Loucy (cell line): ENCODE results near the gene JTB.

Experiments used
- H2AFZ ChIP-seq: fragments of 200-600 bp; sonication (generic); 2 replicates; pipeline ENCODE4 v1.6.0; 2016; ENCODE audit warnings: antibody characterized with exemption, mild to moderate bottlenecking, low read length, moderate library complexity
- H3F3A ChIP-seq: fragments of 200-600 bp; 2 replicates; pipeline ENCODE4 v1.6.0; 2016; ENCODE audit warnings: antibody characterized with exemption, low read depth, mild to moderate bottlenecking
- H3K27me3 ChIP-seq: fragments of 200-600 bp; sonication (generic); 2 replicates; pipeline ENCODE4 v1.6.1; 2014; ENCODE audit warnings: low read length, mild to moderate bottlenecking; ENCODE audit not compliant: insufficient read depth, poor library complexity, severe bottlenecking
- H3K36me3 ChIP-seq: fragments of 200-600 bp; sonication (generic); 2 replicates; pipeline ENCODE4 v1.6.1; 2016; ENCODE audit warnings: low read length; ENCODE audit not compliant: insufficient read depth
- H3K4me1 ChIP-seq: fragments of 200-600 bp; sonication (generic); 2 replicates; pipeline ENCODE4 v1.5.1; 2014; ENCODE audit warnings: low read length, mild to moderate bottlenecking; ENCODE audit not compliant: insufficient read depth, poor library complexity, severe bottlenecking
- H3K4me2 ChIP-seq: fragments of 200-600 bp; sonication (generic); 2 replicates; pipeline ENCODE4 v1.6.0; 2014; ENCODE audit warnings: antibody characterized with exemption, low read length, low read depth, mild to moderate bottlenecking; ENCODE audit not compliant: poor library complexity, severe bottlenecking
- H3K4me3 ChIP-seq: fragments of 200-600 bp; sonication (generic); 2 replicates; pipeline ENCODE4 v1.5.1; 2014; ENCODE audit warnings: low read length, mild to moderate bottlenecking, mixed read lengths; ENCODE audit not compliant: poor library complexity, severe bottlenecking
- H3K79me2 ChIP-seq: fragments of 200-600 bp; sonication (generic); 2 replicates; pipeline ENCODE4 v1.6.1; 2014; ENCODE audit warnings: low read length; ENCODE audit not compliant: insufficient read depth
- H3K9ac ChIP-seq: fragments of 200-600 bp; sonication (generic); 2 replicates; pipeline ENCODE4 v1.6.0; 2014; ENCODE audit warnings: mild to moderate bottlenecking, low read depth, low read length, moderate library complexity; ENCODE audit not compliant: poor library complexity, severe bottlenecking
- H3K9me2 ChIP-seq: fragments of 200-600 bp; sonication (generic); replicated peaks from 2 replicates; pipeline ENCODE4 v1.6.1; 2016; ENCODE audit warnings: low read depth, low read length, mixed read lengths
- H3K9me3 ChIP-seq: fragments of 200-600 bp; sonication (generic); 2 replicates; pipeline ENCODE4 v1.6.1; 2014; ENCODE audit warnings: mild to moderate bottlenecking, antibody characterized with exemption, low read length, low read depth; ENCODE audit not compliant: insufficient read depth
- H4K20me1 ChIP-seq: fragments of 200-600 bp; sonication (generic); 2 replicates; pipeline ENCODE4 v1.6.0; 2014; ENCODE audit warnings: antibody characterized with exemption, low read length, mild to moderate bottlenecking; ENCODE audit not compliant: insufficient read depth, poor library complexity, severe bottlenecking
- EZH2phosphoT487 ChIP-seq: fragments of 200-600 bp; IDR thresholded peaks from 2 replicates; pipeline ENCODE4 v1.6.1; 2018; ENCODE audit warnings: antibody characterized with exemption, mild to moderate bottlenecking, moderate library complexity, borderline replicate concordance
- TF ChIP-seq, protein P1 (sequence below): fragments of 200-600 bp; sonication (generic); conservative IDR thresholded peaks from 2 replicates; pipeline ENCODE4 v1.5.1; 2014; ENCODE audit warnings: mild to moderate bottlenecking, antibody characterized with exemption, low read length

The JTB gene

DNA sequence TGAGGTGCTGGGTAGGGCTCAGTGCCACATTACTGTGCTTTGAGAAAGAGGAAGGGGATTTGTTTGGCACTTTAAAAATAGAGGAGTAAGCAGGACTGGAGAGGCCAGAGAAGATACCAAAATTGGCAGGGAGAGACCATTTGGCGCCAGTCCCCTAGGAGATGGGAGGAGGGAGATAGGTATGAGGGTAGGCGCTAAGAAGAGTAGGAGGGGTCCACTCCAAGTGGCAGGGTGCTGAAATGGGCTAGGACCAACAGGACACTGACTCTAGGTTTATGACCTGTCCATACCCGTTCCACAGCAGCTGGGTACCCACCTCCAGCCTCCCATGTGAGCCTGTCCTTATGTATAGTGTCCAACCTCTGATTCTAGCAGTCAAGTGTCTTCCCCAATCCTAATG lies 18.0 kb downstream of the JTB start:
- H2AFZ ChIP-seq, result no peak overlapping the region
- peaks cover 35% of the 10 kb centered on the region for H4K20me1 ChIP-seq
- H3K9me3 ChIP-seq, result no peaks in the 10 kb centered on the region
- H3K27me3 ChIP-seq, result no peaks in the 10 kb centered on the region
- H3K79me2 ChIP-seq, result peaks cover 64% of the 10 kb centered on the region
- no peaks in the 10 kb centered on the region for H3K9me2 ChIP-seq
- H3K36me3 ChIP-seq, result no peaks in the 10 kb centered on the region; the same call in 1 of the 2 replicates
- peak overlapping the region; percentile 43 for H3K9ac ChIP-seq
- H3K4me2 ChIP-seq, result peak overlapping the region; percentile 51
- no peaks in the 10 kb centered on the region for H3F3A ChIP-seq
- no peak overlapping the region for H3K4me3 ChIP-seq
- TF ChIP-seq EZH2phosphoT487, result no peak
- TF ChIP-seq, protein P1, sequence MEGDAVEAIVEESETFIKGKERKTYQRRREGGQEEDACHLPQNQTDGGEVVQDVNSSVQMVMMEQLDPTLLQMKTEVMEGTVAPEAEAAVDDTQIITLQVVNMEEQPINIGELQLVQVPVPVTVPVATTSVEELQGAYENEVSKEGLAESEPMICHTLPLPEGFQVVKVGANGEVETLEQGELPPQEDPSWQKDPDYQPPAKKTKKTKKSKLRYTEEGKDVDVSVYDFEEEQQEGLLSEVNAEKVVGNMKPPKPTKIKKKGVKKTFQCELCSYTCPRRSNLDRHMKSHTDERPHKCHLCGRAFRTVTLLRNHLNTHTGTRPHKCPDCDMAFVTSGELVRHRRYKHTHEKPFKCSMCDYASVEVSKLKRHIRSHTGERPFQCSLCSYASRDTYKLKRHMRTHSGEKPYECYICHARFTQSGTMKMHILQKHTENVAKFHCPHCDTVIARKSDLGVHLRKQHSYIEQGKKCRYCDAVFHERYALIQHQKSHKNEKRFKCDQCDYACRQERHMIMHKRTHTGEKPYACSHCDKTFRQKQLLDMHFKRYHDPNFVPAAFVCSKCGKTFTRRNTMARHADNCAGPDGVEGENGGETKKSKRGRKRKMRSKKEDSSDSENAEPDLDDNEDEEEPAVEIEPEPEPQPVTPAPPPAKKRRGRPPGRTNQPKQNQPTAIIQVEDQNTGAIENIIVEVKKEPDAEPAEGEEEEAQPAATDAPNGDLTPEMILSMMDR, result no peak
- peaks cover 59% of the 10 kb centered on the region for H3K4me1 ChIP-seq

DNA sequence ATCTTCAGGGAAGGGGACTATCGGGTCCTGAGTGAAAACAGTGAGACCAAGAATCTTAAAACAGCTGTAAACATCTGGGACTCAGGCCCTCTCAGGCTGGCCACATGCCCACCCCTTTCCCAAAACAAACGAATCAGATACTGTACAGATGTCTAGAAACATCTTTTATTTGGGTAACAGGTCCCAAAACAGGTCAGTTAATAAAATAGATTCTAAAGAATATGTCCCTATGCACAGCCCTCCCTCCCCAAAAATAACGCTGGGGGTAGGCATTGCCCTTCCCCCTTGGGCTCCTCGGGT lies 18.6 kb downstream of the JTB start:
- Histone ChIP-seq H4K20me1 (peaks cover 38% of the 10 kb centered on the region), H3K9ac (peak overlapping the region; percentile 43), H3K4me1 (peaks cover 60% of the 10 kb centered on the region), H3F3A (no peaks in the 10 kb centered on the region), H3K4me2 (peak overlapping the region; percentile 51), H3K36me3 (peaks cover under 1% of the 10 kb centered on the region; the same call in 1 of the 2 replicates), H3K27me3 (no peaks in the 10 kb centered on the region), H3K4me3 (peak overlapping the region; percentile 91), H3K9me3 (no peaks in the 10 kb centered on the region), H3K9me2 (no peaks in the 10 kb centered on the region), H2AFZ (no peak overlapping the region), H3K79me2 (peaks cover 64% of the 10 kb centered on the region)
- no peak for TF ChIP-seq EZH2phosphoT487
- TF ChIP-seq, protein P1, result no peak

DNA sequence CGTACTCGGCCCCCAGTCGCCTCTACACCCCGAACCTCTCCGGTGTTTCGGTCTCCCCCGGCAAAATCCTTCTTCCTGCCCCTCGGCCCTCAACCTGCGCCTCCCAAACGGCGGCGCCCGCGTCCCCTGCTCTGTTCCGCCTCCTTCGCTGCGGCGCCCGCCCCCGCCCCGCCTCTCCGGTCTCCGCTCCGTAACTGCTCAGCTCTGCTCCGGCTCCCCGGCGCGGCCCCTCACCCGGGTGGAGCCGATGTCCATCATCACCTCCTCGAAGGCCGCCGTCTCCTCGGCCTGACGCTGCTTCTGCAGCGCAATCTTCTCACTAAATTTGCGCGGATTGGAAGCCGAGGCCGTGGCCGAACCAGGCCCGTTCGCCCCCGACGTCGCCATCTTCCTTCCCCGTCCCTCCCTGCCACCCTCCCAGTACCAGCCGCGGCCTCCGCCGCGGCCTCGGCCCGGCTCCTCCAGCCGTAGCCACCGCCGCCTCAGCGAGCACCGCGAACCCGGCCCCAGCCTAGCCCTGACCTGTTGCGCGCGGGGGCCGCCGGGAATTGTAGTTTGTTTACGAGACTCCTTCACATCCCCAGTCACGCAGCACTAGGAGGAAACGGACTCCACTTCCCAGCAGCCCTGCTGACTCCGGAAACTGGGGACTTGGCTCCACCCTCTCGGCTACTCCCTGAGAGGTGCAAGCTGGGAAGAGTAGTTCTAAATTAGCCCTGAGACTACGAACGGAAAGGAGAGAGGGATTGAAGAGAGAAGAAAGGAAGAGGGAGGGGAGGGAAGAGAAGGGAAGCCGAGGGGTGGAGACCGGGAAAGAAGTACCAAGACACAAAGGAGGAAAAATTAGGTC lies 19.1 kb downstream of the JTB start, which contains the start of gene CRTC2:
Gene CRTC2, minus strand, starts transcription at position 502 of the 850 bp plus-strand sequence. Its CDS starts 115 bp downstream, at position 387.
- H2AFZ ChIP-seq, result peak within 1 kb of the TSS; percentile 76; the same call in 1 of the 2 replicates
- peaks cover 4% of the 10 kb centered on the region; the same call in 1 of the 2 replicates for H3K36me3 ChIP-seq
- peak within 1 kb of the TSS; percentile 91 for H3K4me3 ChIP-seq
- H3K9me2 ChIP-seq, result no peaks in the 10 kb centered on the region
- no peaks in the 10 kb centered on the region for H3F3A ChIP-seq
- peak within 1 kb of the TSS; percentile 85 for H3K9ac ChIP-seq
- H3K79me2 ChIP-seq, result peaks cover 67% of the 10 kb centered on the region
- peaks cover 41% of the 10 kb centered on the region for H4K20me1 ChIP-seq
- no peaks in the 10 kb centered on the region for H3K9me3 ChIP-seq
- peak within 1 kb of the TSS; percentile 92 for H3K4me2 ChIP-seq
- TF ChIP-seq, protein P1, result no peak; the same call in 1 of the 2 replicates
- TF ChIP-seq EZH2phosphoT487, result no peak
- H3K27me3 ChIP-seq, result no peaks in the 10 kb centered on the region
- H3K4me1 ChIP-seq, result peaks cover 63% of the 10 kb centered on the region
